HG03432 (cell line): Measurements from ENCODE around the gene TFEB.
A peak's percentile ranks its signal among the peaks of the same experiment; 100 is the strongest.

ENCODE experiments used
- ATAC-seq: cut with Tn5 transposase; IDR thresholded peaks from one replicate; pipeline ENCODE4 v1.9.1; 2021; ENCODE audit warnings: mild to moderate bottlenecking, moderate library complexity; ENCODE audit not compliant: unreplicated experiment

Gene TFEB

DNA sequence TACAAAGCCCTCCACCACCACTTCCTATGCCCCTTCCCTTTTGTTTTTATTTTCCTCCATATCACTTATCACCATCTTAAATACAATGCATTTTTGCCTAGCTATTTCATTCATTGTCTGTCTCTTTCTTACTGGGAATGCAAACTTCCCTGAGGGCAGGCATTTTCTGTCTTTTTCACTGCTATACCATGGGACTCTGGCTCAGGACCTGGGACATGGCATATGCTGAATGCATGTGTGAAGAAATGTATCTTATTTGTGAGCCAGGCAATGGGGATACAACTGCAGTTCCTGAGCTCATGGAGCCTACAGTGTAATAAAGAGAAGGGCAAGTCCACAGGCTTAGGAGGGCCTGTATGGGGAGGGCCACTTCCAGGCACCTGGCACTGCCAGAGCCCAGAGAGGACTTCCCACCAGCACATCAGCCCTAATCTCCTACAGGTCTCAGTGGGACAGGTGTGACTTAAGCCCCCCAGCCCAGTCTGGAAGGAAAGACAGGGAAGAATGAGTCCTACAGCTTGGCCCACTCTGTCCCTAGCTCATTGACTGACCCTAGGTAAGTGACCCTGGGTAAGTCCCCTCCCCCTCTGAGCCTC, 43.2 kb downstream of the TFEB start:
- ATAC-seq = no peak

- ATAC-seq = no peak
Measured at GRCh38 chr6:41691426-41692079, 43.9 kb downstream of the TFEB start.

- no peak for ATAC-seq
Measured at GRCh38 chr6:41690541-41691330, 44.7 kb downstream of the TFEB start.

GRCh38 chr6:41689171-41690008, 46.0 kb downstream of the TFEB start:
- ATAC-seq = no peak

GRCh38 chr6:41688256-41688965, 47.0 kb downstream of the TFEB start:
- ATAC-seq = no peak

GRCh38 chr6:41687501-41688175, 47.8 kb downstream of the TFEB start:
- ATAC-seq = no peak

- ATAC-seq = no peak
Measured at GRCh38 chr6:41685641-41686380, 49.6 kb downstream of the TFEB start.

DNA sequence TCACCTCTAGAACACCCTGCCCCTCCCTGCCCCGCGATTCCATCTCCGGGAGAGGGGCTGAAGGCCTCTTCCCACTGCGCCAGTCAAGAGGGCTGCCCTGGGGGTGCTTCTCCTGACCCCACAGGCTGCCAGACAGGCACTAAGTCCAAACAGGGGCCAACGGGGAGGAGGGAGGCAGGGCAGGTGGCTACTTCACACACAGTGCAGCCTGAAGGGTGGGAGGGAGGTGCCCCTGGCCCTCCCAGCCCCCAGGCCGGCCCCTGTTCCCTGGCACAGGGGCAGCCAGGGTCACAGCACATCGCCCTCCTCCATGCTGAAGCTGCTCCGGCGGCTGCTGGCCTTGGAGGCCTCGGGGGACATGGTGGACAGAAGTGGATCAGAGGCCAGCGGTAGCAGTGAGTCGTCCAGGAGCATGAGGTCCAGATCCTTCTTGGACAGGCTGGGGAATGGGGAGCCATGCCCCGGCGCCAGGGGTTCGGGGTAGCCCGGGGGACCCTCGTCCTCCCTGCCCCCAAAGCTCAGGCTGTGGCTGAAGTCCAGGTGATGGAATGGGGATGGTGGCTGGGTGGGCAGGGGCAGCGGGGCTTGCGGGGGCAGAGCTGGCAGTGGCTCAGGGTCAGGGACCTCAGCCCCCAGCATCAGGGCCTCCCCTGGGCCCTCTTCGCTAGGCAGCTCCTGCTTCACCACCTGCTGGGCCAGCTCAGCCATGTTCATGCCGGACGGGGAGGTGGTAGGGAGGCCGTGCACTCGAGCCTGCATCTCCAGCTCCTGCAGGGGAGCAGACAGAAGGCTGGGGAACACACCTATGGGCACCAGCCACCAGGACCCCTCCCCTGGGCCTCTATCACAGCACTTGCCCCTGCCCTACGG, 50.9 kb downstream of the TFEB start:
- peak; percentile 4 for ATAC-seq

- ATAC-seq = peak; percentile 70
Measured at GRCh38 chr6:41683523-41684310, 51.7 kb downstream of the TFEB start.

DNA sequence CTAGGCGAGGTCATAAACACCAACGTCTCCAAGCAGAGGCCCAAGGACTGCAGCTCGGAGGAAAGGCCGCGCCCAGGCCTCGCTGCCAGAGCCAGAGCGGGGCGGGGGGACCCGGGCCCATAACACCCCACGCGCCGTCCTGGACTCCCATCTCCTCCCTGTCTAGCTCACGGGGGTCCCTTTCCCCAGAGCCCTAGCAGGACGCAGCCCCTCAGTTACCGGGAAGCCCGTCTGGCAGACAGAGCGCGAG, 52.2 kb downstream of the TFEB start:
- peak; percentile 2 for ATAC-seq

DNA sequence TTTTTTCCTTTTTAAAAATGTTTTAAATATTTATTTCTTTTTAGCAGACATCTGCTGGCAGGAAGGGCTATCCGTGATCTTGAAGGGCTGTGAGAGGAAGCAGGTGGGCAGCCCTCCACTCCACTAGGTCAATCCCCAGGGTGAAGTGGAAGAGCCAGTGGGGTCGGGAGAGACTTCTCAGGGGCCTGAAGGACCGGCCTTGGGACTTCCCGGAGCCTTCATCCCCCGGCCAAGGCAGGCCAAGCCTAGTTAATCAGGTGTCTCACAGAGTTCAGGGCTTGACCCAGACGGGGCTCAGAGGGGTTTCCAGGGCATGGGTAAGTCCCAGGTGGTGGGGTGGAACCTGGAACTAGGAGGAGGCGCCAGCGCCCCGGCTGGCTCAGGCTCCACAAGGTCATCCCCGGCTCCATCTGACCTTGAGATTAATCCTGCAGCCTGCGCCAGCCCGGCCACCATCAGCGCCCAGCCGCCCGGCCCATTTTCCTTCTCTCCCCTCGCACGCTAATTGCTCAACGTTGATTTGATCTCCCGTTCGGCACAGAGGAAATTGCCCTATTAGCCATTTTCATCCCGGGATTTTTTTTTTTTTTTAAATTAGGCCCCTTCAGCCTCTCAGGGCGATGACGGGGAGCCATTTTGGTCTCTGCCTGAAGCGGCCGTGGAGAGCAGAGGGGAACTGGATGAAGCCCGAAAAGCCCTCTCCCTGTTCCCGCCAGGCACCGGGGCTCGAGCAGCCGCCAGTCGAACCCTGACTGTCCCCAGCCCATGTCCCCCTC, 52.7 kb downstream of the TFEB start:
- ATAC-seq = no peak

GRCh38 chr6:41682056-41682477, 53.3 kb downstream of the TFEB start:
- ATAC-seq = peak; percentile 50

DNA sequence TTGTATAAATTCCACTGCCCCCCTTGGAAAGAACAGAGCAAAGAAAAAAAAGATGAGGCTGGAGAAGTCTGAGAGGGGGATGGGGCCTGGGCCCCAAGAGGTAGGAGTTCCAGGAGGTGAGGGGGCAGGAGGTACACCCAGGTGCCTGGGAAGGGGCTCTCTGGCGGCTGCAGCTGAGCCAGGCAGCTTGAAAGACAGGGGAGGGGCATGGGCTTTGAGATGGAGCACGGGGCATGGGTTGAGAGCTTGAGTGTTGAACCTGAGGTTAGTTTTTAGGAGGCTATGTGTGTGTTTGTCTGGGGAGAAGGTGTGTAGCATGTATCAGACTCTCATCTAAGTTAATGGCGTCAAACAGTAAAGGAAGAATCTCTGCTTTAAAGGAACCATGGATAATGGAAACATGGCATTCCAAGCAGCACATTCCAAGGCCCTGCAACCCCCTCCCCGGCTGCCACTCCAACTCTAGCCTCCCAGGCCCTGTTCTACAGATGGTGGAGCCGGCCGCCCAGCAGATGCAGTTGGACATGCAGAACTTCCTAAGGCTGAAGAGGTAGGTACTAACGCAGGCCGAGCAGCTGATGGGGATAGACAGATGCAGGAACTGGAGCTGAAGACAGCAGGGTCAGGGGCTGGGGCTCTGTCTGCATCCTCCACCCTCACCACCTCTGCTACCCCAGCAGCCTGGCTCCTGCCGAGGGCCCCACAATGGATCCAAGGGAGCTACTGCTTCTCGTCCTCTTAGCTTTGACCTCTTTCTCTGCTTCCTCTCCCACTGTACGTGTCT, 55.0 kb downstream of the TFEB start:
- no peak for ATAC-seq

DNA sequence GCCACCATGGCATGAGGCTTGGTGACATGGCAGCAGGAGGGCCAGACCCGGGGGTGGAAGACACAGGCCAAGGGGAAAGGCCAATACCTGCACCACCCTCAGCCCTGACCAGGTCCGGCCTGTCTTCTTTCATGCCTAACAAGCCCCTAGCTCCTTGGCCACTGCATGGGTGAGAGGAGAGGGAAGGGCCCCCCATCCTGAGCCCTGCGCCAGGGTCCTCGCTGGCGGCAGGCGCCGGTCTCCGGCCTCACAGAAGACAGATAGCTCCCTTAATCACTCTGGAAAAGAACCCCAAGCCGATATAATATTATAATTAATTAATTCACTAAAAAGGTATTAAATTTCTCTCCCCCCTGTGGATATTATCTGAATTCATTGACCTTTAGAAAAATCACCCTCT, 55.7 kb downstream of the TFEB start:
- ATAC-seq = no peak

DNA sequence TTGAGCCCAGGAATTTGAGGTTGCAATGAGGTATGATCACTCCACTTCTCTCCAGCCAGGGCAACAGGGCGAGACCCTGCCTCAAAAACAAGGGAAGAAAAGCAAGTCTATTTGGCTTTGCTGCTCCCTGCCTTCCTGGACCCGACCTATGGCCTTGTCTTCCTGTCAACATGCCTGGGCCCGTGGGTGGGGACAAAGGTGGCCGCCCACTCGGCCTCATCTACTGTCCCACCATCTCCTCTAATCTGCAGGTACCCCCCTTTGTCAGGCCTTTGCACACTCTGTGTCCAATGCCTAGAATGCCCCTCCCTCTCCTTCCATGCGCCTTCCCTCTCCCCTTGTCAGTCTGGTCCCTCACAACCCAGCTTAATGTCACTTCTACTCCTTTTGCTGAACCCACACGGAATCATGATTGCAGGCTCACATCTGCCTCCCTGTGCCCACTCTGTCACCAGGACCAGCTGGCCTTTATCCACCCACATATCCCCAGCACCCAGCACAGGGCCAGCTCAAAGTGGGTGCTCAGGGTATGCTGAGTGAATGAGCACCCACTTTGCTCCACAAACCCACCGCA, 56.8 kb downstream of the TFEB start:
- no peak for ATAC-seq
